Hematopoietic multipotent progenitor cell treated with erythropoietin and hydrocortisone succinate and interleukin-3 and kit ligand, for 17 days (in vitro differentiated cells): Measurements from ENCODE around the gene TRAF3IP1.

Experiments used
- DNase-seq: peaks from one replicate; pipeline ENCODE4 v3.0.0-alpha.2; 2015; ENCODE audit warnings: low spot score

Gene TRAF3IP1

DNA sequence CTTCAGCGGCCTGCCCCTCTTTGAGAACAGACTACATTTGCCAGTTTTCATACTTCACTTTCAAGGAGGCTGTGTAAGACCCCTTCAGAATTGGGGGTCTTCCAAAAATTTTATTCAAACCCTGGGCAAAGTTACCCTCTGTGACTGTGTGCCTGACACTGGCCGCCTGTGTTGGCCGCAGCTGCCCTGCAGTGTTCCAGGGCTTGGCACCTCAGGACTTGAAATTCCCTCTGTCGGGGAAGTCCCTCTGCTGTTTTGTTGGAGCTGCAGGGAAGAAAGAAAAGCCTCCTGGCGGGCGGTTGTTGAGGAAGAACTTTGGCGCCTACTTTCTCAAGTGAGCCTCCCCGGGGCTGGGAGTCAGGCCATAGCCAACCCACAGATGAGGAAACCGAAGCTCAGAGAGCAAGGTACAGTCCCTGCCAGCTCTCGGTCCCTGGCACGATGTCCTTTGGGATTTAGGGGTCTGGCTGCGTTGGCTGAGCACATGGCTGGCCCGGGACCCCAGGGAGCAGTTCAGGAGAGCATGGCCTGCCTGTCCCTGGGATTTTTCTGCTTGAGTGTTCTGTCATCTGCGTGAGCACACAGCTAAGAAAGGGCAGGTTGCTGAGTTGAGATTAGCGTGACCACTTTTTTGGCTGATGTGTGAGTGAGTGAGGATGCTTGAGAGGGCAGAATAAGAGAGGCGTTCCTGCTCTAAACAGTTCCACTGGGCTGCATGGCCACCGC, 88.5 kb downstream of the TRAF3IP1 start:
- no peak for DNase-seq

DNA sequence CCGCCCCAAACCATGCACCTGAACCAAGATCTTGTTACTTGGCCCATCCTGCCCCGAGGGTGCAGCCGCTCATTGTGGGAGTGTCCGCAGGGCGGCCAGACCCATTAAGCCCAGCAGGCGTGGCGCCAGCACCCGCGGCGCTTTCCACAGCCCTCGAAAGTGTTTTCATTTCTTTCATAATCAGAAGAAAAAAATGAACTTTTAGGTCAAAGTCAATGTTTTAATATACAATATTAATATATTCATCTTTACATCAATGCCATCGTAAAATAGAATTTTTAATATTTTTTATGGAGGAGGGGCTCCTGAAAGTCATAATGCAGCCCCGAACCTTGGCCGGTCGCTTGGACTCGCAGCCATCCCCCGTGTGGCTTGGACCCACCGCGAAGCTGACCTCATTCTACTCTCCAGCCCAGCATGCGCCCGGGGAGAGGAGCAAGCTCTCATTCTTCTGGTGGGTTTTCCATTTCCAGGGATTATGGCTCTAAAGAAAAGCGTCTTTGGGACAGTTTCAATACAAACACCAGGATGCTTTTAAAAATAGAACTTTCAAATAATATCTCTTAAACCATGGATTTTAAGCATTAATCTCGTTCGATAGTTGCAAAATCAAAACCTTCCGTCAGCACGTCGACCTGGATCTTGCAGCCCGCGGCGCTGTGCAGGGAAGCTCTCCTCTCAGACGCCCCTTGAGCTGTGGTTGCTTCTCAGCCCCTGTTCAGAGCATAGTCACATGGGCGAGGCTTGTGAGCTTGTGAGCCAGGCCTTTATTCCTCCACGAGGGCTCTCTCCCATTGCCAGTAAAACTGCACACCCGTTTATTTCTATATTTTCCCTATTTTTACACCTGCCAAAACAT, 89.3 kb downstream of the TRAF3IP1 start:
- no peak for DNase-seq

DNA sequence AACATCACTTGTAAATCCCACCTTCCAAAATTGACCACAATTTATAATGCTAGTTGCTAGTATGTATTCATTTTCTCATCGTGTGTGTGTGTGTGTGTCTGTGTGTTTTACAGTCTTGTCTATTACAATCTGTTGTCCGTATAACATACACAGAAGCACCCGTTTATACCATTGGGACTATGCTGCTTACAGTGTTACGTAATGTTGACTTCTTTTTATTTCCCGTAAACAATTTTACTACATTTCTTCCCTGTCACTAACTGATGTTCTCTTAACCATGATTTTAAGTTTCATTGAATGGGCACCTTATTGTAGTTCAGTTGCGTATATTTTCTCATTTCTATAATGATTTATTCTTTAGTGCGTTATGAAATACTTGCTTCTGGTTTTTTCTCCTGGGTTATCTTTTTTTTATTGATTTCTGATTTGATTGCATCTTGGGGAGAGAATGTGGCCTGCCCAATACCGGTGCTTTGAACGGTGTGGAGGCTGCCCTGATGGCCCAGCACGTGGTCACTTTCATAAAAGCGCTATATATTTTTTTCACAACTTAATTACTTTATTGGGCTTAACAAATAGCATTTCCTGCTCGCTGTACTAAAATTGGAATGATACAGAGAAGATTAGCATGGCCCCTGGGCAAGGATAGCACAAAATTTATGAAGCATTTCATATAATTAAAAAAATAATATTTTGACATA, 91.9 kb downstream of the TRAF3IP1 start:
- DNase-seq = no peak

DNA sequence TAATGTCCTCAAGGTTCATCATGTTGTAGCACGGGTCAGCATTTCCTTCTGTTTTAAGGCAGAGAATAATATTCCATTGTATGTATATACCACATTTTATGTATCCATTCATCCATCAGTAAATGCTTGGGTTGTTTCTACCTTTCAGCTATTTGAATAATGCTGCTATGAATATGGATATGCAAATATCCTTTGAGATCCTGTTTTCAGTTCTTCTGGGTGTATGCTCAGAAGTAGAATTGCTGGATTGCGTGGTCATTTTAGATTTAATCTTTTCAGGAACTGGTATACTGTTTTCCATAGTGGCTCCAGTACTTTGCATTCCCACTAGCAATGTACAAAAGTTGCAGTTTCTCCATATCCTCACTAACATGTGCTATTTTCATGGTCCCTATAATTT, 93.0 kb downstream of the TRAF3IP1 start:
- DNase-seq = no peak

DNA sequence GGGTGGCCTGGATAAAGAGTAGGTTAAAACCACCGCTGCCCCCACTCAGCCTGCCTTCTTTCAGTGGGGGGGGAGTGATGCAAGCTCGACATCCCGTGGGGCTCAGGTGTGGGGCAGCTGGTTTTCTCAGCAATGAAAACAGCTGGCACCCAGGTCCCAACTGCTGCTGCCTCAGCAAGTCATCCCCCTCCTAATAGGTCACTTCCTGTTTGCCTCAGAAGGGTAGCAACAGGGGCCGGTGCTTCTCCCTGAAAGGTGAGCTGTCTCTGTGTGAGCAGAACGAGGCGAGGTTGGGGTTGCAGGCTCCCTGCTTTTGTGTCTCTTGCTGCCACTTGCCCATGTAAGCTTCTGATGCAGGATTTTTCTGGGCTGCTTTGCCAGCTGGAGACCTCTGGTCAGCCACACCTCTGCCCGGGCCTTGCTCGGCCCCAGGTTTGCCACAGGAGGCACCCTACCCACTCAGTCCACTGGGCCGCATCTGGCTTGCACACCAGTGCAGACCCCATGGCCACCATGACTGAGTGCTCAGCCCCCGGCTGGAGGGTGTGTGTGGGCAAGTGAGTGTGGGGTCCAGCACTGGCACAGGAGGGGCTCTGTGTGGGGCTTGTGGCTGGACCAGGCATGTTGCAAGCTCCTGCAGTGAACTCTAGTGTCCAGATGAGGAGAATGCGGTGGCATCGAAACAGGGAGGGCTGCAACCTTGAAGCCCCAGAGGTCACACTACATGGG, 94.9 kb downstream of the TRAF3IP1 start:
- DNase-seq = no peak

DNA sequence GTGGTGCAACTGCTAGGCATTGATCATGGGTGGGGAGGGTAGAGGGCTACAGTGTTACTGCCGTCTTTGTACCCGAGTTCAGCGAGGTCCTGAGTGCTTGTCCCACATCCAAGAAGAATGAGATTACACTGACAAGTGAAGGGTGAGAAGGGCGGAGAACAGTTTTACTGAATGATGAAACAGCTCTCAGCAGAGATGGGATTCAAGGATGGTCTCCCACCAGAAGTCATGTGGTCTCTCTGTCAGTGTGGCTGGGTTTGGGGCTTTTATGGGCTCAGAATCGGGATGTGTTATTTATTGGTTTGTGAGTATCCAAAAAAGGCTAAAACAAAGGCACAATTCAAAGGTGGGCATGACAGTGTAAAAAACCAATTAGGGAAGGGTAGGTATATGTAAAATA, 95.6 kb downstream of the TRAF3IP1 start:
- DNase-seq = no peak

DNA sequence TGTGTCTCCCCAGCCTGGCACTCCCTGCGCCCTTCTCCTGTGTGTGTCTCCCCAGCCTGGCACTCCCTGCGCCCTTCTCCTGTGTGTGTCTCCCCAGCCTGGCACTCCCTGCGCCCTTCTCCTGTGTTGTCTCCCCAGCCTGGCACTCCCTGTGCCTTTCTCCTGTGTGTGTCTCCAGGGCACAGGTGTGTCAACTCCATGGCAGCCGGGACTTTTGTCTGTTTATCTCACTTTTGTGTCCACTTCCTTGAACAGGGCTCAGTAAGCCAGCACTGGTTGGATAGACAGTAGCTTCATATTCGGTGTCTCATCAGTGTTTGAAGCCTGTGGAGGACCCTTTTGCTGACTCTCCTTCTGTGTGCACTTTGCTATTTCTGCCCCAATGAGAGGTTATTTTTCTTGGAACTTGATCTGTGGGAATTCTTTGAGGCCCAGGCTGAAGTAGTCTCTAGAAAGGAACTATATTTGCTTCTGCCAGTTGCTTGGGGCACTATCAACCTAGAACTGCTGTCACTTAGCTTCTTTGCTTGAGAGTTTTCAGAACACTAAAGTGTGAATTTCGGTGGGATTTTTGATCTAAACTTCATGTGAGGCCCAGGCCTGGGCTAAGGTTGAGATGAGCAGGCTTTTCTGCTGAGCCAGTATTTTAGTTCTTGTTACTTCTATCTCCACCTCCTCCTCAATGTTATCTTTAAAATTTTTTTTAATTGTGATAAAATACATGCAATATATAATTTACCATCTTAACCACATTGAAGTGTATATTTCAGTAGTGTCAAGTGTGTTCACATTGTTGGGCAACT, 98.1 kb downstream of the TRAF3IP1 start:
- DNase-seq = peak; percentile 24

DNA sequence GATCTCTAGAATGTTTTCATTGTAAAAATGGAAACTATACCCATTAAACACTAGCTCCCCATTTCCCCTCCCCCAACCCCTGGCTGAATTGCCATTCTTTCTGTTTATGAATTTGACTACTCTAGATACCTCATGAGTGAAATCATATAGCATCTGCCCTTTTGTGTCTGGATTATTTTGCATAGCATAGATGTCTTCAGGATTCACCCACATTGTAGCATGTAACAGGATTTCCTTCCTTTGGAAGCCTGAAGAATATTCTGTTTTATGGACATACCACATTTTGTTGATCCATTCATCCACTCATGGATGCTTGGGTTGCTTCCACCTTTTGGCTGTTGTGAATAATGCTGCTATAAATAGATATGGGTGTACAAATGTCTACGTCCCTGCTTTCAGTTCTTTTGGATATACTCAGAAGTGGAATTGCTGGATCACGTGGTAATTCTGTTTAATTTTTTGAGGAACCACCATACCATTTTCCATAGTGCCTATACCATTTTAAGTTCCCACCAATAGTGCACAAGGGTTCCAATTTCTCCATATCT, 98.8 kb downstream of the TRAF3IP1 start:
- no peak for DNase-seq

DNA sequence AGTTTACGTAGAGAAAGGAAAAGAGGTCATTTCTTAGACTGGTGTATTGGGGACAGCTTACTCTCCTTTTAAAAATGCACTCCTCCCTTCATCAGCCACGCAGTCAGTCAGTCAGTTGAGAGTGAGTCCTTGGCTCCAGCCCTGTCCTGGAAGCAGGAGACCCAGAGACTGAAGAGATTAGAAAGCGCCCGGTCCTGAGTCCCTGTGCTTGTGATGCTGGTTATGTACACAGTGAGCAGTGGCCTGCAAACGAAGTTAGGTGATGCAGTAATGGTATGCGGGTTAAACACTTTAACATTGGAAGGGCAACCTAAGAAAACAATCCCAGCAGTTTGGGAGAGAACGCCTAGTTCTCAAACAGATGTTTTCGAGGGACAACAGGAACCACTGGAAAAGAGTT, 100.1 kb downstream of the TRAF3IP1 start:
- DNase-seq = peak; percentile 33

DNA sequence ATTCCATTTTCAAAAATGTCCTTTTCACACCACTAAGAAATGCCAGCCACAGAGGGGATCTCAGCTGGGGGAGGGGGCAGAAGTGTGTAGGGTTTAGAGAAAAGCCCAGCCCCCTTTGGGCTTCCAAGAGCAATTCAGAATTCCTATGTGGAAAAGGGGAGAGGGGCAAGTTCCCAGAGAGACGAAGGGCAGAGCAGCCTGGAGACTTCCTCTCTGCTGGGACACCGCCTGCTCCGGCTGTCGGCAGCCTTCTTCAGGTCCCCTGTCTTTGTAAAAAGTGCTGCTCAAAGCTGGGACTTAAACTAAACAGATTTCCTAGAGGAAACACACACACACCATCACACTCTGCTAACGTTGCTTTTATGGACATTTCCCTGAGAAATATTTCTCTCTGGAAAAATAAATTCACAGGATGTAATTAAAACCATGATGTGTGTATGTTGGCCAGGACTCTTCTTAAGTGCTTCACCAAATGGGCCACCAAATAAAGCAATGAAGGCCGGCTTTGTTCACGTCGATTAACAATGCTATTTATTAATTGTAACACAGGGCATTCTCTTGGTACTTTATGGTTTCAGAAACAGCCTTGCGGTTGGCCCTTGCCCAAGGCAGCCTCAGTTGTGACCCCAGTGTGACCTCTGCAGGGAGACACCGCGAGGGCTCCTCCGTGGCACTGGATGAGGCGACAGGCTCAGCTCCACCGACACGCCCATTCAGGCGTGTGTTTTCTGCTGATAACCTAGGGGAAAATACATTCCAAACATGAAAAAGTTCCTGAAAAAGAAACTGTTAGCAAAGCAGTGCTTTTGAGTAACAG, 100.8 kb downstream of the TRAF3IP1 start:
- DNase-seq = peak; percentile 94

DNA sequence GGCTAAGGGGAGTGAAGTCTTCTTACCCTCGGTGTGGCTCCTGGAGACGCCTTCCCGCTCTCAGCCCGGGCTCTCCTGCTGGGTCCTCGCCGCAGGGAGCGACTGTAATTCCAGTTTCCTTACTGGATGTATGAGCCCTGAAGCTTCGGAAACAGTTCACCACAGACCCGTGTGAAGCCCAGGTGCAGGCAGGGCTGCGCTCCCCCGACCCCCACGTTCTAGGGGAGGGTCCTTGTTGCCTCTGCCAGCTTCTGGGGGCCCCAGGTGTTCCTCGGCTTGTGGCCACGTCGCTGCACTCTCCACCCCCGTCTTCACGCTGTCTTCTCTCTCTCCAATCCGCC, 101.3 kb downstream of the TRAF3IP1 start:
- DNase-seq = no peak

DNA sequence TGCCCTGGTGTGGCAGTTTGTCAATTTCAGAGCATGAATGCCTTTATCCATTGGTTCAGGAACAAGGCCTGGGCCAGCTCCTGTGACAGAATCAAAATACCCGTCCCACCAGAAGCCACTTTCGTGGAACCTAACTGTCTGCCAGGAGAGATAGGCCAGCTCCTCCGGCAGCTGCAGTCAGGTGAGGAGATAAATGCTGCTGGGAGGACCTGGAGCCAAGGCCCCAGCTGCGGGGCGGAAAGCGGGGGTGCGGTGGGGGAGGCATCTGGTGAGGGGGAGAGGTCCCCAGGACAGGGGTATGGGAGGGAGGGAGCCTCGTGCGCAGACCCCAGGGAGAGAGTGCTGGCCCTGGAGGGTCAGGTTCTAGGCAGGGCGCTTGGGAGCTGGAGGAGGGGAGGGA, 102.0 kb downstream of the TRAF3IP1 start:
- peak; percentile 86 for DNase-seq

DNA sequence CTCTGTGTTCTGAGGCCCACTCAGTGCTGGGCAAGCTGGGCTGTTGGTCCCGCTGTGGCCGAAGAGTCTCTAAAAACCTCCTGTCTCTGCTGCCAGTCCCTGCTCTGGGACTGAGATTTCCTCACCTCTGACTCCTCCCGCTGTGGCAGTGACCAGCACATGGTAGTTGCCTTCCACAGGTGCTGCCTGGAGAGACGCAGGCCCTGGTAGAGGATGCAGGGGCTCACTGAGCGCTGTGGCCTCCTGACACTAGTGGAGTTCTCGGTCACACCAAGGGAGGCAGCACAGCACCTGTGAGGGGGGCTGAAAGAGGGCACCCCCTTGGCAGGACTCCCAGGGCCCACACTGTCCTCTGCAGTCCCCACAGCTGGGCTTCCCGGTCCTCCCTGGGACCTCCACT, 102.6 kb downstream of the TRAF3IP1 start:
- peak; percentile 48 for DNase-seq

DNA sequence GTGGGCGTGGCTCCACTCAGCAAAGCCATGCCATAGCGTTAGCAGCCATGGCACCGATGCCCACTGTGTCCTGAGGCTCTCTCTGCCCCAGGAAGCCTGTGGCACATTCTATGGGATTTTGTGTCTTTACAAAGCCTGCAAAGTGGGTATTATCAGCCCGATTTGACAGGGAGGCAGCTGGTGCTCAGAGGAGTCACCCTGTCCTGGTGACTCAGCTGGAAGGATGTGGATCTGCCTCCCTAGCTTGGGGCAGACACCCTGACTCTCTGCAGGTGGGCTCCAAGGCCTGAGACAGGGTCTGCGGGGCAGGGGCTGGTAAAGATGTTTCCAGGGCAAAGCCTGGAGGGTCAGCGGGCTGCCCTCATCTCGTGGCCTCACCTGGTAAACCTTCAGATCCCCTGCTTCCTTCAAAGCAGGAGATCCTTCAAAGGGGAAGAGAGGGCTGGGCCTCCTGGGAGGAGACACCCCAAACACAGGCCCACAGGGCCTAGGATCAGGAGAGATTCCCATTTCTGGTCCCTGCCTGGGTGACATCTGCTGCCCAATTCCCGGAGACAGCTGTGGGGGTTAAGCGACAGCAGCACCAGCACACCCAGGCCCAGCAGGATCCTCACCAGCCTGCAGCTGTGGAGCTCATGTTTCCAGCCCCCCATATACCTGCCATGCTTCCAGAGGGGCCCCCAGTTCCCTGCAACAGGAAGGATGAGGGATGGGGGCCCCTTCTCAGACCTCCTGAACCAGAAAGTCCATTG, 103.4 kb downstream of the TRAF3IP1 start:
- peak; percentile 75 for DNase-seq

DNA sequence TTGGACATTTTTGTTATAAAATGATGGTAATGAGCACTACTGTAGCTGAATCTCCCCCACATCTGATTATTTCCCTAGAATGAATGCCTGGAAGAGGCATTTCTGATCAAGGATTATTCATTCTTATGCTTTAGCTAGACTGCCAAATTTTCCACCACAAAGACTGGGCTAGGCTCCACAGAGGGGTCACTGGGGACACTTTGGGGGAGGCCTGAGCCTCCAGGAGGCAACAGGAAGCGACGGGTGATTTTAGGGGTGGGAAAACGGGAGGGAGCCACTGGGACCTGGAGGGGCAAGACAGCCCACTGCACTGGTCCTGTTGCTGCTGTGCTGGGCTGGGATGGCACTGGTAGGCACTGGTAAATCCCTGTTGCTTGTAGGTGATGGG, 104.0 kb downstream of the TRAF3IP1 start:
- no peak for DNase-seq

DNA sequence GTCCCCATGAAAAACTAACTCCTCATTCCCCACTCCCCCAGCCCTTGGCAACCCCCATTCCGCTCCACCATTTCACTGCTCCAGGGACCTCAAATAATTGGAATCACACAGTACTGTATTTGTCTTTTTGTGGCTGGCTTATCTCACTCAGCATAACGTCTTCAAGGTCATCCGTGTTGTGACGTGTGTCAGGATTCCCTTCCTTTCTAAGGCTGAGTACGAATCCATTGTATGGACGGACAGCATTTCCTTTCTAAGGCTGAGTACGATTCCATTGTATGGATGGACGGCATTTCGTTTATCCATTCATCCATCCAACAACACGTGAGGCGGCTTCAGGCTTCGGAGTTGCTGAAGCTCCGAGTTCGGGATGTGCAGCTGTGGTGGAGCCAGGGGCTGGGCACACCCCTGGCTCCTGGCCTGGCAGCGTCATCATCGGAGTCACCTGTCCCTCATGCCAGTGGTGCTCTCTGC, 105.2 kb downstream of the TRAF3IP1 start:
- DNase-seq = no peak

DNA sequence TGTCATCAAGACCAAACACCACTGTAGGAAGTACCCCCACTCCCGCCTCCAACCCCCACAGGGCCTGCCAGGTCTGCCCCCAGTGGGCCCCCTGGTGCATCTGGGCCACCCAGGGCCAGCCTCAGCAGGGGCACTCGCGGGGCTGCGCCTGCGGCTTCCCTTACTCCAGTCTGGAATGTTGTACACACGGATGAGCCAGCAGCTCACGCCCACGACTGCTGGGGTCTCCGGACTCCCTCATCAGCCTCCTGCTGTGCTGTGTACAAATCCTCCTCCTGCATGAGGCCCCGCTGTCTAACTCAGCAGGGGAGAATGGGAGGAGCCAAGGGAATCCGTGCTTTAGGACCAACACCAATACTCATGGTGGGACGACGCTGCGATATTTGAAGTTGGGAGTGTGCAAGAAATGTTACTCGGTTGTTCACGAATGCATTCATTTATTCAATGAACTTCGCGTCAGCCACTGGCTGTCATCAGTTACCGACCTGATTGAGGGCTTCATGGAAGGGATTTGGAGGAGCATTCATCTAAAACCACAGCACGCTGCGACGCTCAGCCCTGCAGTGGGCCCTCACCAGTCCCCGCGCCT, 105.8 kb downstream of the TRAF3IP1 start:
- no peak for DNase-seq

DNA sequence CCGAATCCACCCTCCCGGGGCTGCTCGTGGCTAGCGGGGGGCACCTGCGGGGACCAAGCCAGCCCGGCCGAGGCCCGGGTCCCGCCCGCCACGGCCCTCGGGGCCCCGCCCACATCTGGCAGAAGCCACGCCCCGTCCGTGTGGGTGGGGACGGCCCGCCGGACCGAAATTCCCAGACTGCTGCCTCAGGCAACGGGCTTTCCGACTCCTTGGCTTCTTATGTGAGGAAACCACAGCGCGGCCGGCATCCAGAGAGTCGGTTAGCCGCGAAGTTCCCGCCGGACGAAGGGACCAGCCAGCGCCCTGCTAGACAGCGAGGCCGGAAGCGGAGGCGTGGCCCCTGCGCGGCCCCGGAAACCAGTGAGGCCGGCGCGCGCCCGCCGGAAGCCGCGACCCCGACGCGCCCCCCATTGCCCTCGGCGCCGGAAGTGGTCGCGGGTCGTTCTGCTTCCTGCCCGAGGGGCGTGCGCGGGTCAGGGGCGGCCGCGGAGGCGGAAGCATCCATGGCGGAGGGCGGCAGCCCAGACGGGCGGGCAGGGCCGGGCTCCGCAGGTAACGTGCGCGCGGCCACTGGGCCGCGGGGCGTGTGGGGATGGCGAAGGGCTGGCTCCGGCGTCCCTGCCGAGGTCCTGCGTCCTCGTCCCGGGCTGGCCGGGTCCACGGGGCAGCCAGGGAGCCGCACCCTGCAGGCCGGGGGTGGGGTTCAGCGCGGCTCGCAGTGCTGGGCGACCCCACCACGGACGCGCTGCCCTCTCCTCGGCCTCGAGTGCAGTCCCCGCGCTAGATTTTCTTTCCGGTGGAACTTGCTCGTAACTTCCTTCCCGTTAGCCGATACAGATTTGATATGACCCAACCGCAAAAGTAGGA, 106.5 kb downstream of the TRAF3IP1 start, which contains the start of gene ASB1:
Gene ASB1, plus strand, starts transcription at position 360 of the 867 bp plus-strand sequence. Its CDS starts 144 bp downstream, at position 504.
- peak; percentile 80 for DNase-seq
